Skin epidermis (tissue), 12 donors: ENCODE results near the gene ABCG8.

Source experiments
- H3K27ac ChIP-seq, 21 experiments: fragments of 200-600 bp; sonication (generic) in 11 of 21; one replicate each; pipeline ENCODE4 v1.5.0; 2020; ENCODE audit warnings: mild to moderate bottlenecking in 3 of 21, inconsistent platforms in 2 of 21, moderate library complexity in 2 of 21
- H3K4me3 ChIP-seq, 7 experiments: fragments of 200-600 bp; sonication (generic) in 2 of 7; one replicate each; pipeline ENCODE4 v1.5.0; 2020; ENCODE audit warnings: inconsistent platforms in 2 of 7, mild to moderate bottlenecking in 2 of 7, moderate library complexity in 1 of 7

Gene ABCG8

DNA sequence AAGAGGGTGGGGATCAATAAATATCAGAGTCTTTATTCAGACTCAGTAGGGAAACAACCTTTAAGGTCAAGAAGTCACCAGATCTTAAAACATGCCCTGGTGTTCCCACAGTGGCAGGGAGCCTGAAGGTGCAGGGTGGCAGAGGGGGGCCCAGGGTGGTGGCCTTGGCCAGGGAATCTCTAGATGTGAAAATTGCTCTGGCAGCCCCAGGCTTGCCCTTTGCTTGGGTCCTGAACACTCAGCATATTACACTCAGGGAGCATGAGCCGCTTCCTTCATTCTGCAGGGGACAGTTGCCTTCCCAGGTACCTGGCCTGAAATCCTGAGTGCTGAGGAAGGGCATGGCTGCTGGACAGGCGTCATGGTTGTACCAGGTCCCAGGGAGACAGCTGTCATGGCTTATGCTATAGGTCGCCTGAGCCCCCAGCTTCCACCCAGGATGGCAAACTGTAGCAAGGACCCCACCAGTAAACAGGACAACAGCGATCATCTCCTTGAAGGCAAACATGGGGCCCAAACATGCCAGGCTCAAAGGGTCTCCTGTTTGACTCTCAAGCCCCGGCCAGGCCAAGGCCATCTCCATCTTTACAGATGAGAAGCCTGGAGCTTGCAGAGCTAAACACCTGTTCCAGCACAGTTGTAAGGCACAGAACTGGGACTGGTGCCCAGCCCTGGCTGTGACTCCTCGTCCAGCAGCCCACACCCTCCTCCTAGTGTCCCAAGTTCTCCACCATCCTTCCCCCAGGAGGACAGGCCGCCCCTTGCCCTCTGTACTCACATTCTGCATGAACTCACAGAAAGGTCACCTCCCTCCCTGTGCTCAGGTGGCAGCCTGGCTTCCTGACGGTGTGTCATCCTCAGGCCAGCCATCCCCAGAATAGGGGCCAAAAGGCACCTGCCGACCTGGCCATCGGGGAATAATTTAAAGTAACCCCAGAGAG, 14.6 kb downstream of the ABCG8 start:
- Histone ChIP-seq H3K27ac (no peak overlapping the region), H3K4me3 (no peak overlapping the region)

DNA sequence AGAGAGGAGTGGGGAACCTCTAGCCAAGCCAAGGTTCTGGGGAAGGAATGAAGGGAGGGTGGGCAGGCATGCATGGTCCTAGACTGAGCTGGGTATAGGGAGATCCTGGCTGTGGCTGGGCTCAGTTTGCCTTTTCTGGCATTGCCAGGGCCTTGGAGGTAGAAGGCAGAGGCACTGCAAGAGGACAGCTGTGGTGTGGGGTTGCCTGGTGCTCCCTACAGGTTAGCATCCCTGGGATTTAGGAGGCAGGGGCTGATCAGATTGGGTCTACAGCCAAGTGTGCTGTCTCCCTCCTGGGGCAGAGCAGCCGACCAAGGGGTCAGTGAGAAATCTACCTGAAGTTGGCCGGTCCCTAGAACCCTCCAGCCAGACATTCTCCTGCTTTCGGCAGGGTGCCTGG, 15.9 kb downstream of the ABCG8 start:
- Histone ChIP-seq H3K27ac (no peak overlapping the region), H3K4me3 (no peak overlapping the region)

DNA sequence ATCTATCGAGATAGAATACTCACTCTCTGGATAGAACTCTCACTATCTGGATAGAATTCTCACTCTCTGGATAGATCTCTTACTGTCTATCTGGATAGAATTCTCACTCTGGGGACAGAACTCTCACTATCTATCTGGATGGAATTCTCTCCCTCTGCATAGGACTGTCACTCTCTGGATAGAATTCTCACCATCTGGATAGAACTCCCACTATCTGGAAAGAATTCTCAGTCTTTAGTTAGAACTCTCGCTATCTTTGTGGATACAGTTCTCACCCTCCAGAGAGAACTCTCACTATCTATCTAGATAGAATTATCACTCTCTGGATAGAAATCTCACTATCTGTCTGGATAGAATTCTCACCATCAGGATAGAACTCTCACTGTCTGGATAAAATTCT, 16.5 kb downstream of the ABCG8 start:
- Histone ChIP-seq H3K4me3 (no peak overlapping the region), H3K27ac (no peak overlapping the region)

DNA sequence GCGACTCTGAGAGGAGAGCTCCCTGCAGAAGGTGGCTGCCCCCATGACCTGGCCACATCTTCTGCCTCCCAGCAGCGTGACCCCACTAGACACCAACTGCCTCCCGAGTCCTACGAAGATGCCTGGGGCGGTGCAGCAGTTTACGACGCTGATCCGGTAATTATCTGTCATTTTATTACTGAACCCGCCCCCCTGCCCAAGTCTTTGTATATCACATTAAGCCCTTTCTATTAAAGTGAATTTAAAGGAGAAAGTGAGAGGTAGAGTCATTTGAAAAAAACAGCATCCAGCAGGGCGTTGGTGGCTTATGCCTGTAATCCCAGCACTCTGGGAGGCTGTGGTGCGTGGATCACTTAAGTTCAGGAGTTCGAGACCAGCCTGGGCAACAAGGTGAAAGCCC, 33.4 kb downstream of the ABCG8 start:
- Histone ChIP-seq H3K27ac (no peak overlapping the region), H3K4me3 (no peak overlapping the region)

DNA sequence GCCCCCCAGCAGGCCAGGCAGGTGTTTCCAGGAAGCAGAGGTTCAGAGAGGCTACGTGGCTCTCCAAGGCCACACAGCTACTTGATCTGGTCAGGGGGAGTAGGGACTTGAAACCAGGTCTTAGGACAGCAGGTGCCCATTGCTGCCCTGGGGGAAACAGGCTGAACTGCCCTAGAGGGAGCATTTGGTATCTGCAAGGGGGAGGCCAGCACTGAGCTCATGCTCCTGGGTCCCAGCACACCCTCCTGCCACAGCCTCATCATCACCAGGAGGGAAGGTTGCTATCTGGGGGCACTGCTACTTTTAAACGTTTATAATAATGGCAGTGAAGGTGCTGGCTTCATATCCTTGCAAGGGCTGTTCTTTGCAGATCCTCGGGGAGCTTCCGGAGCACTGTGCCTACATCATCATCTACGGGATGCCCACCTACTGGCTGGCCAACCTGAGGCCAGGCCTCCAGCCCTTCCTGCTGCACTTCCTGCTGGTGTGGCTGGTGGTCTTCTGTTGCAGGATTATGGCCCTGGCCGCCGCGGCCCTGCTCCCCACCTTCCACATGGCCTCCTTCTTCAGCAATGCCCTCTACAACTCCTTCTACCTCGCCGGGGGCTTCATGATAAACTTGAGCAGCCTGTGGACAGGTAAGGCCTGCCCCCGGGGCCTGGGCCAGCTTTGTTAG, 36.1 kb downstream of the ABCG8 start:
- no peak overlapping the region for H3K27ac ChIP-seq

DNA sequence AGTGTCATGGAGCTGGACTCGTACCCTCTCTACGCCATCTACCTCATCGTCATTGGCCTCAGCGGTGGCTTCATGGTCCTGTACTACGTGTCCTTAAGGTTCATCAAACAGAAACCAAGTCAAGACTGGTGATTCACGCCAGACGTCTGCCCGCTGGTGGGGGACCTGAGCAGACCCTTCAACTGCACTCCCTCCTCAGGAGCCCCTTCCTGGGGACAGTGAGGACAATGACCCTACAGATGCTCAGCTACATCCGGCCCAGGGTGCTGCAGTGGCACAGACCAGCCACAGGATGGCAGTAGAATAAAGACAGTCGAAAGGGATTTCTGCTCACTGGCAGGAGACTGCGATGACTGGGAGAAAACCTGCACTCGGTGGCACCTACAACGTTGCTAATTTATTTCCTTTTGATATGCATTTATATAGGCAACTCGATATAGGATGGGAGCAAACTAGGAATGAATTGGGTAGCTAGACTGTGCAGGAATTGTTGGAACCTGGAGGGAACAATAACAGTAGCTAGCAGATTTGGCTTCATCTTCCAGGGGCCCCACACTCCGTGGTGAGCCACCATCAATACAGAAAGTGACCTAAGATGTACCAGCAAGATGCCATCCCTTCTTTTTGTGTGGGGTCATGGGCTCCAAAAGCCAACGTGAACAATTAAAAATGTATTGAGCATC, 39.2 kb downstream of the ABCG8 start:
- Histone ChIP-seq H3K4me3 (no peak overlapping the region), H3K27ac (no peak overlapping the region)

More for the DNA sequence above, 36.1 kb downstream of the ABCG8 start:
- H3K4me3 ChIP-seq: no peak overlapping the region

DNA sequence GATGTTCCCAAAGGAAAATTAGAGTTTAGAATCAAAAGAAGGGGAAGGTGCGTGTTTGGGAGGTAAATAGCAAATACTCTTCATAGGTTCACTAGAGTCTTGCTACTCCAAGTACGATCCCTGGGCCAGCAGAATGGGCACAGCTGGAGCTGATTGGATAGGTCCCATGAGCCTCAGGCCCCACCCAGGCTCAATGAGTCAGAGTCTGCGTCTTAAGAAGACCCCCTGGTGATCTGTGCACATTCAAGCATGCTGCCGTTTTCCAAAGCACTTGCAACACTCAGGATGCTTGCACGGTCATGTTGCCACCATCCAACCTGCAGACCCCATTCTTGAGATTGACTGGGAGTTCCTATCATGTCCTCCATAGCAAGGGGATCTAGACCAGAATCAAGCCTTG, 40.5 kb downstream of the ABCG8 start:
- Histone ChIP-seq H3K27ac (no peak overlapping the region), H3K4me3 (no peak overlapping the region)

DNA sequence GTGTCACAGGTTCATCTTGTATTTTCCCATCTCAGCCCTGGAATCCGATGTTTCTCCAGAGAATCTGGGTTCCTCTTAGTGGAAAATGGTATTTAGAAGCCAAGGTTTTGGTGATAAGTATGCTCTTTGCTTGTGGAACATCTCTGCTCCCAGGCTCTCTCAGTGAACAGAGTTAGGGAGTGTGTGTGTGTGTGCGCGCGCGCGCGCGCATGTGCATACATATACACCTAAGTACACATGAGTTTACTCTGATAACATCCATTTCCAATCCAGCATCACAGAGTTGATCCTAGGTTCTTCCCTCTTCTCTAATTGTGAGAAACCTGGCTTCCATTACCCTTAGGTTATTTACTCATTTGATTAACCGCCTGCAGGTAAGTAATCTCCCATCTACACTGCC, 41.7 kb downstream of the ABCG8 start:
- H3K27ac ChIP-seq: no peak overlapping the region

DNA sequence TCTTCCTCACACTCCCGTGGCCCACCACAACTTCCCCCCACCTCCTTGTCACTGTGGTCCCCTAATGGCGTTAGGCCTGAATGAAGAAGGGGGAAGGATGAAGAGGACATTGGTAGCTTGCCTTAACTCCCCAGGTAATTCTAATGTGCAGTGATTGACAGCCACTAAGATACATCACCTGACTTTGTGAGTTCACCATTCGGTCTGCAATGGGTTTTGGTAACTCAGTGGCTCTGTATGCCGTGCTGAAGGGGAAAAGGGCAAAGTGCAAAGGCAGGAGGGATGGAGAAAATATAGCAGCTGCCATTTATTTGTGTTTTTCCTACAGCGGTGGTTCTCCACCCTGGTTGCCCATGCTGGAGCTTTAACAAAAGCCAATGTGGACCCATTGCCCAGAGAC, 42.2 kb downstream of the ABCG8 start:
- H3K27ac ChIP-seq: no peak overlapping the region
- no peak overlapping the region for H3K4me3 ChIP-seq

More for the DNA sequence above, 41.7 kb downstream of the ABCG8 start:
- H3K4me3 ChIP-seq: no peak overlapping the region

DNA sequence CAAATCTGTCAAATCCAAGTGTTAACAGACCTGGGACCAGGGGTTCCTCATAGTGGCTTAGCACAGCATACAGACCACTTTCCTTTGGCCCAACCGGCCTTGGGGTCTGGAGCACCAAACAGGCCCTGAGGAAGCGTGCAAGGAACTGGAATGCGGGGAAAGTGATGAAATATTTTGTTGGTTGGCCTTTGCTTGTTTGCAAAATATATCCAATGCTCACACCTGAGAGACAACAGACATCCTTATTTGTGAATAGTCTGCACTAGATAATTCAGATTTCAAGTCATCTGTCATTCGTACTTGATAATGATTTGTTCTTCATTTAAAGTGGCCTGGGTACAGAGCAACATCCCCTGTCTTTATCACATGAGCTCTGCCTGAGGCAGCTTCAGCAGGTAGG, 43.5 kb downstream of the ABCG8 start:
- H3K27ac ChIP-seq: no peak overlapping the region

DNA sequence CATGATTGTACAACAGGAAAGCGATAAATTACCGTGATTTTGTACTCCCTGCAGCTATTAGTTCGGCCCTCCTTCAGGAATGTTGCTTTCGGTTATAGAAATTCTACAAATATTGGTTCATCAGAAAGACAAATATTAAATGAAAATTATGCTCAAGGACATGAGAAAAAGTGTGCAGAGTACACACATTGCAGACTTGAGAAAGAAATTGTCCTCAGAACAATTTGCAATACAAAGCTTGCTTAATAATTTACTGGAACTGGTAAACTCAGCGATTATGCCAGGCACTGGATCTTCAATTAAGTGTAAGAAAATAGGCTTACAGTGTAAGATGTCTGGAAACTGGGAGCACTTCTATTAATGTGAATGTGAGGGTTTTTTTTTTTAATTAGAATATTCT, 45.9 kb downstream of the ABCG8 start:
- no peak overlapping the region for H3K27ac ChIP-seq
- H3K4me3 ChIP-seq: no peak overlapping the region

More for the DNA sequence above, 43.5 kb downstream of the ABCG8 start:
- H3K4me3 ChIP-seq: no peak overlapping the region

DNA sequence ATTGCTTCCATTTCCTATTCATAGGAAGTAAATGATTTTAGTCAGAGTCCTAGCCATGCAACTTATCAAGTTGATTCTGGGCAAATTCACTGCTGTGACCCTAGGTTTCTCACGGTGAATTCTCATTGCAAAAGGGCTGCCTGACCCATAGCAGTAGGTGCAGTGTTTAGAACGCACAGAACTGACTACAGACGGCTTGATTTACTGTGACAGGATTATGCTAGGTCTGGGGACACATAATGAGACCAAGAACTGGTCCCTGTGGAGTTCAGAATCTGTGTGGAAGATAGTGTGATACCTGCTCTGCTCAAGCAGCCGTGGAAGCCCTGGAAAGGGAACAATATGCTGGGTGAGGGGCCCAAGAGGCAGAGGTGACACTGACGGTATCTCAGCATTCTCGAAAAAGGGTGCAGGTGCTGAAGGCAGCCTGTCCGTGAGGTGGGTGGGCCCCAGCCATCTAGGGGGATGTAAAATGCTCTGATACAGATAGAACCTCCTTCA, 46.4 kb downstream of the ABCG8 start:
- H3K27ac ChIP-seq: no peak overlapping the region

DNA sequence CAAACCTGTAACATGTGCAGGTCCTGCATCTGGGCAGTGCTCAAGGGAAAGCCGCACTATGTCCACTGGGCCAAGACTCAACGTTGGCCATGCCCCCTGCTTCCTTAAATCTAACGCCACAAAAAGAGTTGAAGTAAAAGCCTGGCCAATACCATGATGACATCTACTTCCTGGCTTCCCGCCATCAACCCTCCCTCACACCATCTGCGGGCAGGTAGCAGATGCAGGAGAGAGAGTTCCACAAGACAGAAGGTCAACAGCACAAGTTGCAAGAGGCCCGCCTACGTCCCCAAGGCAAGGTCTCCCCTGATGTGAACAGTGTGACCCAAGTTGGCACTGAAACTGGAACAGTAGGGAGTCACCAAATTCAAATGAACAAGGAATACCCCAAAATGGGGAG, 48.4 kb downstream of the ABCG8 start:
- H3K4me3 ChIP-seq: no peak overlapping the region
- no peak overlapping the region for H3K27ac ChIP-seq

More for the DNA sequence above, 46.4 kb downstream of the ABCG8 start:
- H3K4me3 ChIP-seq: no peak overlapping the region

DNA sequence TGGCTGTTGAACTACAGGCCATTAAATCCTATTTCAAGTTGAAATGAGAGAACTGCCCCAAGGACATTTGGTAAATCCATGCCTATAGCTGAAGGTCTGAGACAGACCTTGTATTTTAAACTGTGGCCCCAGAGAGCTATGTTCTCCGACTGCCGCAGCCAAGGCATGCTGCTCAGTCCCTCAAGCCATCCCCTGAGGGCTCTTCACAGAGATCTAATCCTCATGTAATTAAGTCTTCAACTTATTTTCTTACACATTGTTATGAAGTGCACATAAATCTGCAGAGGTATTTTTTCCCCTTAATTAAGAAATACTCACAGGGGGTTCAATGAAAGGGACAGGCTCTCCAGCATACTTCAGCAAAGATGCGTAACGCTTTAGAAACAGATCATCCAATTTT, 50.6 kb downstream of the ABCG8 start:
- Histone ChIP-seq H3K27ac (no peak overlapping the region), H3K4me3 (no peak overlapping the region)

DNA sequence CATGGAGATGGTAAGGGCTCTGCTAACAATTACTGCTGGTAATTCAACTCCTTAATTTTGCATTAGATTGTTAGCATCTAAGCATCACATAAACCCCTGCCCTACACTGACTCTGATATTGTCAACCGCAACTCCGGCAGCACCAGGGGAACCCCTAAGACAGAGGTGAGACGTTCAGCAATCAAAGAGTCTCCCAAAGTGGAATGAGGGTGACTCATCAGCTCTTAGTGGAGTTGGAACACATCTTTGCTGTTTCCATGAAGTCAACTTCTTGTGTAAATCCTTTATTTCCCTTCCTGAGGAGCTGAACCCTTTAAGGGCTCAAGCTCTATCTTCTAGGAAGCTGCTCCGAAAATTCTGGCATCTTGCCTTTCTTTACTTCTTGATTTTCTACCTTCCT, 52.1 kb downstream of the ABCG8 start:
- no peak overlapping the region for H3K4me3 ChIP-seq
- H3K27ac ChIP-seq: no peak overlapping the region

DNA sequence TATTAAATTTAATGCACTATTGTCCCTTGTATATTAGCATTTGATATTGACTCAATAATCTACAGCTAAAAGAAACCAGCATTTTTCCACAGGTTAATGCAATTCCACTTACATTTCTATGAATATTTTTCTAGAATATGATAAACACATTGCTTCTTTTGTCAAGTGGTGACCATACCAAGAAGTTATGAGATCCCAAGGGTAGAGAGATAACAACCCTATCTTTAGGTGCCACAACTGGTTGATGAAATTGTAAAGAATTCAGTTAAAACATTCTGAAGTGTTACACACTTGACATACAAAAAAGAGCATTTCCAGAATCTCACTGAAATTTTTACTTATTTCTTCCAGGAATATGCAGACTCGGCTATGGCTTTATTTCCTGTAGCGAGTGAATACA, 56.0 kb downstream of the ABCG8 start:
- no peak overlapping the region for H3K4me3 ChIP-seq

DNA sequence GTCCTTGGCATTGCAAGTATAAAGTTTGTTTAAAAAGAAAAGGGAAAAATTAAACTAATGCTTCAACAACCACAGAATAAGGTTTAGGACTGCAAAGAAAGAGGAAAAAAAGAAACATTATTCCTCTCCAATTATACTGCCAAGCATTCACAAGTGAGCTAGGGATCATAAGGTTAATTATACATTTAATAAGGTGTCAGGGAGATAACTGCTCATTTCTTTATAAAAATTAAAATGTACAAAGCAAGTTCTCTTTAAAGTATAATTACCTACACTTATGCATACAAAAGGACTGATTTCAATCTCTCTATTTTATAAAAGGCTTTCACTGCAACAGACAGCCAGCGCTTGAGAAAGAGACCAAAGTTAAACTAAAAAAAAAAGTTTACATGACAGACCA, 58.1 kb downstream of the ABCG8 start:
- Histone ChIP-seq H3K27ac (no peak overlapping the region), H3K4me3 (no peak overlapping the region)

More for the DNA sequence above, 56.0 kb downstream of the ABCG8 start:
- H3K27ac ChIP-seq: no peak overlapping the region

DNA sequence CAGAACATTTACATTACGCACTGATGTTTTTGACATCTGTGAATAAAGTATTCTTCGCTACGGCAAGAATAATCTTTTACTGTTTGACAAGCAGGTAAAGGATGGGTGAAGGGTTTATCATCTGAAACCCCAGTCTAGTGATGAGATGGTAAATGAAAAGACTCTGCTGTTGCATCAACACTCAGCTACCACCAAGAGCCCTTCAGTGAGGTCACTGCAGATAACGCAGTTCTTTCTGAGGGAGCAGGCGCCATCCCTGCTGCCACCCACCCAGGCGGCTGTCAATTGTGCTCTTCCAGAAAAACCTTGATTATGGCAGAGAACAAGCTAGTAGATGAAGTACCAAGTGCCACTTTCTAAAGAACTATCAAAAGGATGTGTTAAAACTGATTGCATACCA, 58.7 kb downstream of the ABCG8 start:
- no peak overlapping the region for H3K27ac ChIP-seq
- no peak overlapping the region for H3K4me3 ChIP-seq

DNA sequence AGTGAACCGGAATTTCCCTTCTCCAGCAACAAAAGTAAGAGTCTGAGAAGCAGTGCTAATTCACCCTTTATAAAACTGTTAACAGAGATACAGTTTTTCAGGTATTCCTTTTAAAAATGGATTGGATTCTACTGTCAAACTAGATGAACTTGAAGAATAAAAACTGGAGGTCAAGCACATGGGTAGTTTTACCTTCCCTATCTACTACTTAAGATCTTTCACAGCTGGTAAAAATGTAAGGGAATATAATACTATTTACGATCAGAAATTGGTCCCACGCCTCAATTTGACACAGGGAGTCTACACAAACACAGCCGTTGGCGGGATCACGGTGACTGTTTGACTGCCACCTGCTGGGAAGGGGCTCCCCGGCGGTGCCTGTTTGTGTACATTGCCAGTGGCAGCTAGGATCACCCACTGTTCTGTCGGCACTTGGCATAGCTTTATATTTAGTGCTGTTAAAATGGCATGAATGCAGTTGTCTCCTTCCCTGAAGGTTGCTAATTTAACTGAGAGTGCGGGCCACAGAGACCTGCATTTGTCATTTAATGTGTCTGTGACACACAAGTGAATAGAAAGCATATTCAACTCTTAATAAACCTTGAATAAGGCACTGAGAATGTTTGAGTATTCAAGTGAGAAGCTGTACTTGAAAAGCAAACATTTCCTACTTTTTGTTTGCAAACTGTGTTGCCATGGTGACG, 59.5 kb downstream of the ABCG8 start:
- Histone ChIP-seq H3K27ac (no peak overlapping the region), H3K4me3 (no peak overlapping the region)

DNA sequence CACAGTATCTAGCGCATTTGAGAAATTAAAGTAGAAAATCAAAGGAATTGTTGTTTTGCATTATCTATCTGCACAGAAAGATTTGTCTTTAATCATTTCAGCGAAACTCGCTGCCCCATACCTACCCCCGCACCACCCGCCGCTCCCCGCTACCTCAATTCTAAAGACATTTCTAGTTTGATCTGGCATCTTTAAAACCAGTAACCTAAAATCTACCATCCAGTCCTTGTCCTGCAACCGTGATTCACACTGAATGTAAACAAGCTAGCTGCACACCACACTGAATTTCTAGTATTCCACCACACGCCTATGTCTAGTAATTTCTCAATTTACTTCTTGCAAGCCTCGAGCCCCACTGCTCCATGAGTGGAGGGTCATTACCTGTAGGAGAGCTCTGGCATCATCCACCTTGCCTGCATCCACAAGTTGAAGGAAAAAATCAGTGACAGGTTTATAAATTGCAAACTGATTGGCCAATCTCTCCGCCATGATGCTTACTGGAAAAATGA, 60.1 kb downstream of the ABCG8 start:
- no peak overlapping the region for H3K27ac ChIP-seq
- H3K4me3 ChIP-seq: no peak overlapping the region
